H1 (cell line): Measurements from ENCODE around the gene RHOB. TPM values are rescaled to one million over a fixed set of nuclear protein-coding genes. Genes with fewer than 3 reads are reported as not detected.

Experiments used
- CTCF ChIA-PET: fragments of 300-600 bp; sonication (Branson Sonifier 250); formaldehyde crosslinking; loops from one replicate; lab custom pipeline; 2021; ENCODE audit not compliant: partially characterized antibody; lab: Charles Lee
- POLR2A ChIA-PET: fragments of 300-600 bp; sonication (Branson Sonifier 250); formaldehyde crosslinking; loops from one replicate; lab custom pipeline; 2021; ENCODE audit warnings: inconsistent platforms; ENCODE audit not compliant: partially characterized antibody; lab: Charles Lee
- DNase-seq, 2 experiments: peaks; one replicate each; pipeline versions ENCODE4 v3.0.0 to v3.0.0-alpha.2; 2010 to 2022; ENCODE audit warnings: low spot score in 2 of 2, low read depth in 1 of 2, mixed read lengths in 1 of 2
- FAIRE-seq: peaks from 2 replicates; lab custom pipeline; 2011; peaks lifted over from hg19 to GRCh38; lab: Jason Lieb, UNC
- H2AFZ ChIP-seq: 2 replicates; pipeline ENCODE4 v1.8.1; 2012; ENCODE audit warnings: low read length, inconsistent platforms
- H2AK5ac ChIP-seq: 2 replicates; pipeline ENCODE4 v1.6.1; 2013; ENCODE audit warnings: low read depth, low read length
- H2BK120ac ChIP-seq: replicated peaks from 2 replicates; pipeline ENCODE3; 2013; ENCODE audit warnings: low read depth, low read length, inconsistent platforms
- H2BK12ac ChIP-seq: 2 replicates; pipeline ENCODE4 v1.6.1; 2013; ENCODE audit warnings: low read depth, low read length
- H2BK15ac ChIP-seq: 2 replicates; pipeline ENCODE4 v1.6.1; 2013; ENCODE audit warnings: low read length
- H2BK20ac ChIP-seq: 2 replicates; pipeline ENCODE4 v1.6.1; 2013; ENCODE audit warnings: low read length
- H2BK5ac ChIP-seq: 2 replicates; pipeline ENCODE4 v1.6.1; 2013; ENCODE audit warnings: low read depth, low read length
- H3K14ac ChIP-seq: 2 replicates; pipeline ENCODE4 v1.6.1; 2013; ENCODE audit warnings: inconsistent platforms; ENCODE audit not compliant: insufficient read length
- H3K18ac ChIP-seq: 2 replicates; pipeline ENCODE4 v1.6.1; 2013; ENCODE audit warnings: low read length; ENCODE audit errors: extremely low read depth
- H3K23ac ChIP-seq: 2 replicates; pipeline ENCODE4 v1.6.1; 2013; ENCODE audit warnings: inconsistent platforms; ENCODE audit not compliant: insufficient read length
- H3K23me2 ChIP-seq: 2 replicates; pipeline ENCODE4 v1.6.1; 2013; ENCODE audit warnings: low read depth, low read length
- H3K27ac ChIP-seq: 2 replicates; pipeline ENCODE4 v1.6.1; 2011; ENCODE audit warnings: low read depth, low read length, inconsistent platforms
- H3K27me3 ChIP-seq, 4 experiments: replicated peaks in 1 of 4; 1 replicate in 1 of 4; 2 replicates in 3 of 4; pipeline versions ENCODE4 v1.6.1 to v1.8.1; 2011 to 2013; ENCODE audit warnings: low read length in 3 of 4, mild to moderate bottlenecking in 3 of 4, inconsistent platforms in 2 of 4, mixed read lengths in 2 of 4, moderate library complexity in 1 of 4; ENCODE audit not compliant: control insufficient read depth in 3 of 4, insufficient read depth in 3 of 4; ENCODE audit errors: extremely low read depth in 1 of 4
- H3K36me3 ChIP-seq, 4 experiments: 2 replicates each; pipeline versions ENCODE4 v1.6.1 to v1.8.1; 2011 to 2013; ENCODE audit warnings: mild to moderate bottlenecking in 4 of 4, low read length in 3 of 4, moderate library complexity in 2 of 4, control low read depth in 1 of 4, inconsistent platforms in 1 of 4; ENCODE audit not compliant: insufficient read depth in 4 of 4, control insufficient read depth in 2 of 4
- H3K4ac ChIP-seq: replicated peaks from 2 replicates; pipeline ENCODE3; 2013; ENCODE audit warnings: low read length, low read depth, mixed read lengths, inconsistent platforms; ENCODE audit not compliant: insufficient read length
- H3K4me1 ChIP-seq, 4 experiments: replicated peaks in 1 of 4; 1 replicate in 1 of 4; 2 replicates in 3 of 4; pipeline versions ENCODE4 v1.6.1 to v1.8.1; 2011 to 2013; ENCODE audit warnings: low read length in 3 of 4, inconsistent platforms in 2 of 4, mixed read lengths in 1 of 4; ENCODE audit not compliant: insufficient read depth in 4 of 4, control insufficient read depth in 3 of 4
- H3K4me2 ChIP-seq, 2 experiments: 2 replicates each; pipeline versions ENCODE4 v1.6.1 to v1.8.1; 2011 to 2013; ENCODE audit warnings: low read depth in 2 of 2, low read length in 2 of 2, control low read depth in 1 of 2, inconsistent platforms in 1 of 2, mild to moderate bottlenecking in 1 of 2; ENCODE audit not compliant: insufficient read depth in 1 of 2
- H3K4me3 ChIP-seq, 4 experiments: fragments of 200-600, 300-600 bp in 1 of 4; sonication (generic), shearing (Covaris generic), sonication (Bioruptor Twin) in 1 of 4; 2 replicates each; pipeline versions ENCODE4 v1.5.1 to v1.8.1; 2011 to 2016; ENCODE audit warnings: low read length in 4 of 4, low read depth in 3 of 4, control low read depth in 2 of 4, inconsistent platforms in 2 of 4, mild to moderate bottlenecking in 2 of 4, mixed read lengths in 1 of 4, moderate library complexity in 1 of 4; ENCODE audit not compliant: insufficient read depth in 2 of 4; ENCODE audit errors: extremely low read depth in 1 of 4
- H3K56ac ChIP-seq: replicated peaks from 2 replicates; pipeline ENCODE3; 2013; ENCODE audit warnings: low read depth, mild to moderate bottlenecking, mixed read lengths, low read length, inconsistent platforms; ENCODE audit not compliant: insufficient read length
- H3K79me1 ChIP-seq: 2 replicates; pipeline ENCODE4 v1.6.1; 2013; ENCODE audit warnings: low read depth, low read length, control low read depth
- H3K79me2 ChIP-seq, 2 experiments: 2 replicates each; pipeline versions ENCODE4 v1.6.1 to v1.8.1; 2012 to 2013; ENCODE audit warnings: low read length in 2 of 2, mild to moderate bottlenecking in 2 of 2, inconsistent platforms in 1 of 2; ENCODE audit not compliant: insufficient read depth in 2 of 2, control insufficient read depth in 1 of 2
- H3K9ac ChIP-seq, 4 experiments: replicated peaks in 1 of 4; 1 replicate in 1 of 4; 2 replicates in 3 of 4; pipeline versions ENCODE4 v1.6.1 to v1.8.1; 2011 to 2013; ENCODE audit warnings: low read depth in 3 of 4, low read length in 3 of 4, control low read depth in 2 of 4, mild to moderate bottlenecking in 2 of 4, moderate library complexity in 2 of 4, inconsistent platforms in 1 of 4; ENCODE audit errors: extremely low read depth in 1 of 4
- H3K9me3 ChIP-seq, 2 experiments: 2 replicates each; pipeline versions ENCODE4 v1.6.1 to v1.8.1; 2012 to 2013; ENCODE audit warnings: mild to moderate bottlenecking in 2 of 2, moderate library complexity in 2 of 2, control low read depth in 1 of 2, inconsistent platforms in 1 of 2, low read depth in 1 of 2, low read length in 1 of 2, mixed read lengths in 1 of 2; ENCODE audit not compliant: insufficient read depth in 2 of 2
- H4K20me1 ChIP-seq, 2 experiments: replicated peaks in 1 of 2; 2 replicates each; pipeline versions ENCODE3 to v1.8.1; 2011 to 2013; ENCODE audit warnings: inconsistent platforms in 2 of 2, low read length in 2 of 2, mild to moderate bottlenecking in 1 of 2; ENCODE audit not compliant: insufficient read depth in 2 of 2, control insufficient read depth in 1 of 2
- H4K5ac ChIP-seq: 2 replicates; pipeline ENCODE4 v1.6.1; 2013; ENCODE audit warnings: low read length, low read depth, mixed read lengths, inconsistent platforms; ENCODE audit not compliant: insufficient read length
- H4K8ac ChIP-seq: 2 replicates; pipeline ENCODE4 v1.8.0; 2013; ENCODE audit warnings: mild to moderate bottlenecking, moderate library complexity, low read length, inconsistent platforms; ENCODE audit not compliant: insufficient read depth; ENCODE audit errors: extremely low read depth
- H4K91ac ChIP-seq: replicated peaks from 2 replicates; pipeline ENCODE3; 2013; ENCODE audit warnings: low read length, mixed read lengths, inconsistent platforms; ENCODE audit not compliant: insufficient read length
- JUND ChIP-seq: IDR thresholded peaks from 2 replicates; pipeline ENCODE4 v1.6.1; 2011; ENCODE audit warnings: mild to moderate bottlenecking, improper control_type of control experiment, low read length
- POLR2A ChIP-seq, 2 experiments: IDR thresholded peaks; 1 replicate in 1 of 2; 2 replicates in 1 of 2; pipeline ENCODE4 v1.6.1; 2011; ENCODE audit warnings: low read depth in 2 of 2, low read length in 2 of 2, mild to moderate bottlenecking in 2 of 2; ENCODE audit errors: control extremely low read depth in 1 of 2
- RXRA ChIP-seq: IDR thresholded peaks from 2 replicates; pipeline ENCODE4 v1.6.1; 2011; ENCODE audit warnings: low read depth, mild to moderate bottlenecking, low read length, moderate library complexity; ENCODE audit not compliant: insufficient read depth
- TAF7 ChIP-seq: optimal IDR thresholded peaks from 2 replicates; pipeline ENCODE3; 2011; ENCODE audit warnings: low read depth, mild to moderate bottlenecking, inconsistent platforms, low read length, moderate library complexity, borderline replicate concordance
- WGBS, 2 experiments: shearing (Covaris generic) in 1 of 2; methylation state at CpG; one replicate each; pipeline versions ENCODE4 v1.1.6 to v1.1.7; 2013 to 2015; ENCODE audit warnings: low lambda C conversion rate in 2 of 2, mixed read lengths in 2 of 2, inconsistent platforms in 1 of 2, low coverage in 1 of 2, missing lambda C conversion rate in 1 of 2; ENCODE audit not compliant: insufficient replicate concordance in 2 of 2, insufficient coverage in 1 of 2, insufficient read length in 1 of 2; ENCODE audit errors: extremely low coverage in 1 of 2, missing lambda C conversion rate in 1 of 2; 5-methylcytosine and 5-hydroxymethylcytosine counted together
- polyA plus RNA-seq, 7 experiments: library from polyadenylated mRNA; depleted of rRNA in 3 of 7; stranded (reverse) in 5 of 7; unstranded in 2 of 7; fragments of >200 nt in 5 of 7; fragments of 200-250 nt in 2 of 7; gene quantifications; 1 replicate in 5 of 7; 2 replicates in 1 of 7; 4 replicates in 1 of 7; pipeline versions ENCODE4 v1.2.1 to v1.2.3, GENCODE V29; 2011 to 2013; ENCODE audit warnings: missing spikeins in 2 of 7, mixed read lengths in 2 of 7
- total RNA-seq: library from RNA; stranded (reverse); fragmentation: NEBNext Ultra II Directional; extraction: Animal tissue kit (Norgen Biotek cat#: 25700); gene quantifications from 2 replicates; pipeline ENCODE4 v1.2.1, GENCODE V29; 2021

The RHOB gene
- total and polyA plus RNA-seq, 2 of the 8 experiments (the other 6 are each of a cell fraction or from before 2014, with no cell fraction given), result 9.3 to 9.5 TPM

GRCh38 chr2:20404950-20405349 lies 41.9 kb upstream of the RHOB start:
- no peak overlapping the region for H3K9ac ChIP-seq
- H3K4me1 ChIP-seq, result no peaks in the 10 kb centered on the region
- no peak overlapping the region for H3K4ac ChIP-seq
- no peak overlapping the region for H2AK5ac ChIP-seq
- no peak overlapping the region for H3K56ac ChIP-seq
- H2BK15ac ChIP-seq, result no peak overlapping the region
- H3K36me3 ChIP-seq, result no peaks in the 10 kb centered on the region
- no peak for FAIRE-seq
- H3K4me2 ChIP-seq, result no peak overlapping the region
- H2BK120ac ChIP-seq, result no peak overlapping the region
- no peak overlapping the region for H2BK12ac ChIP-seq
- no peaks in the 10 kb centered on the region for H3K23me2 ChIP-seq
- no peak overlapping the region for H3K27ac ChIP-seq
- CTCF ChIA-PET, result interaction anchor here (1.0 to 15.6 kb wide), 4 partner anchors 25 to 237 kb away, joined by 3 to 404 read pairs (median 6); no protein-coding TSS in a partner anchor
- H3K23ac ChIP-seq, result no peak overlapping the region
- no peak overlapping the region for H3K14ac ChIP-seq
- no peaks in the 10 kb centered on the region for H3K27me3 ChIP-seq
- TF ChIP-seq JUND (no peak), POLR2A (IDR thresholded peaks at IDR 0.05; ENCODE audit: control extremely low read depth in 1 of 2, low read depth in 2 of 2, low read length in 2 of 2) (no peak), TAF7 (no peak), RXRA (no peak)
- no peak overlapping the region for H4K5ac ChIP-seq
- H4K8ac ChIP-seq, result no peak overlapping the region
- no peak overlapping the region for H3K18ac ChIP-seq
- H3K9me3 ChIP-seq, result no peaks in the 10 kb centered on the region
- H3K79me2 ChIP-seq, result no peaks in the 10 kb centered on the region
- H3K4me3 ChIP-seq, result no peak overlapping the region
- no peaks in the 10 kb centered on the region for H3K79me1 ChIP-seq
- no peak overlapping the region for H2AFZ ChIP-seq
- no peak overlapping the region for H2BK20ac ChIP-seq
- WGBS, 2 experiments, result 93% methylated on average over 2 of the region's 2 CpGs; no CpG with 5 or more reads in 1 of the 2 experiments
- POLR2A ChIA-PET, result no interaction called here
- no peak overlapping the region for H2BK5ac ChIP-seq
- no peak overlapping the region for H4K91ac ChIP-seq
- no peak for DNase-seq
- H4K20me1 ChIP-seq, result no peaks in the 10 kb centered on the region
